ENCODE measurements around the gene SEC14L3.

GRCh38 chr22:30445438-30446145 is 26.2 kb downstream of the SEC14L3 start:
- TF ChIP-seq CTCF (IDR thresholded peaks at IDR 0.05) (no peak), POLR2AphosphoS5 (IDR thresholded peaks at IDR 0.05; ENCODE audit: insufficient read depth in 1 of 2, low read depth in 1 of 2) (no peak), POLR2A (IDR thresholded peaks at IDR 0.05) (no peak)
